DMS 273 treated with DMSO at 0.1 percent for 48 hours (cell line): ENCODE results near the gene TLR7.

Source experiments
- DNase-seq: peaks from one replicate; lab custom pipeline; 2025; lab: John Stamatoyannopoulos, UW

The TLR7 gene

DNA sequence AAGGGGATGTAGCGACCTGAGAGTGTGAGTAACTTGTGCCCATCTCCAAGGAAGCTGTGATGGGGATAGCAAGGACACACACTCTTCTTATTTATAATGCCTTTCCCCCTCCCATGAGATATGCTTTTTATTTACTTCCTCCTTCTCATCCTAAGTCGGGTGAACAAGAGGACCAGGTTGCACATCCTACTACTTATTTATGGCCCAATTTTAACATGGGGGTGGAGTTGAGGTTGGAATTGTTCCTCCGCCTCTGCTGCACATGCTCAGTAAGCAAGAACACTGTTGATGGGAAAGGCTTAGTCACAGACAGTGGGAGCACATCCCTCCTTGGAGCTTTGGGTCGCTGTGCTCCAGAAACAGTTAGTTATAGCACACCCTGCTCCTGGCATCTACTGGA is 24.3 kb downstream of the TLR7 start:
- DNase-seq = no peak

GRCh38 chrX:12891915-12892506 is 25.1 kb downstream of the TLR7 start:
- DNase-seq = no peak

DNA sequence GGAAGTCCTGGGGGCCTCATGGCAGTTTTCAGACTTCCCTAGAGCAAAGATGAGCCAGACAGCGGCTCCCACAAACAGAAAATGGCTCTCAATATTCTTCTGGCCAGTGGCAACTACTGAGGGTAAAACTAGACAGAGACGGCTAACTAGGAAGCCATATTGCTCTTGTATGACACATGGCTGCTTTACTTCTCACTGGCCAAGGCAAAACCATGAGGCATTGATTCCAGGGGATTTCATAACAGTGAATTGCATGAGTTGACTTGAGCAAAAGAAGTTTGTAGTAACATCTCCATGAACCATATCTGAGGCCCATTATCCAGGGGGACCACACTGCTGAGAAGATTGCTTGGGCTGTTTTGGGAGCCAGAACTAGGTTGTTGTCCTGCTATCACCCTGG is 25.8 kb downstream of the TLR7 start:
- no peak for DNase-seq

- no peak for DNase-seq
Observed at GRCh38 chrX:12894074-12895030, 27.5 kb downstream of the TLR7 start.

DNA sequence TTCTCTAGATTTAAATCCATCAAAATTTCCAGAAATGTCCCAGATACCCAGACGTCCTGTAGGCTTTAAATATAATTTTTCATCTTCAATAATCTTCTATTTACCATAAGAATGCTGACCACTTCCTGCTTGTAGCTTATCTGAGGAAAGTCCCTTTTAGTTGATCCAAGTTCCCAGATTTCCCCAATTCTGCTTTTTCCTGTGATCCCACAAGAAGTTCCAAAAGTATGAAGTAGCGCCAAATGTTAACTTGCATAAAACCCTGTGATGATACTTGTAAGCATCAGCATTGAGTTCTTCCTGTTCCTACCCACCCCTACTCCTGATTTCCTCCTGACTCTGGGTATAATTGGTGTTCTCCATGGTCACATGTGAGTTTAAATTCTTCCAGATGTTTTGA is 29.0 kb downstream of the TLR7 start:
- DNase-seq = no peak

- no peak for DNase-seq
Observed at GRCh38 chrX:12896935-12897334, 30.1 kb downstream of the TLR7 start.

DNA sequence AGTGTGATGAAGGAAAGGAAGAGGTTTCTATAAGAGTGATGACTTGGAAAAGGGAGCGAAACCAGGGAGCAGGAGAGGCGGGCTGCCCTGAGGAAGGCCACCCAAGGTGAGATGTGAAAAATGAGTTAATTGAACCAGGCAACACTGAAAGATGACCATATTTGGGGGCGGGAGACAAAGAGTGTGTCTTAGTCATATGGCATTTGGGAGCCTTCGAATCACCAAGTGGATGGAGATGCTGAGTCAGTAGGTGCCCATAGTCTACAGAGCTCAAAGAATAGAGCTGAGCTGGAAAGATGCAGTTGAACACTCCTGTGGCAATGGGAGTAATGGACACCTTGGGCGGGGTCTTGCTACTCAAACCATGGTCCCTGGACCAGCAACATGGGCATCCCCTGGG is 31.2 kb downstream of the TLR7 start:
- DNase-seq = no peak

DNA sequence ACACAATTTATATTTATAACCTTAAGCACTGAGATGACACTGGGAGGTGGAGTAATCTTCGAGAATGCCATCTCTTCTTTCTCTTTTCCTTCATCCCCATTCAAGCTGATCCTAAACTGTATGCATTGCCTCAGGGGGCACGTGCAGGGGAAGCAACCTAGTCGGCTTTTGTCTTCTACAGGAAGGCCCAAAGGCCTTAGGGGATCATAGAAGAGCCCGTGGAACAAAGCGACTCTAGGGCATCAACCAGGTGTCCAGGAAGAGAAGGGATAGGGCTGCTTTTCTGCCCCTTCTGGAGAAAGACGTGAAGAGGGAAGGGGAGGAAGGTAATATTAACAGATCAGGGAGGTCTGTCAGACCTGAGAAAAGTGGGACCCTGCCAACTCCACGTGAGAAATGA is 32.6 kb downstream of the TLR7 start:
- DNase-seq = no peak

DNA sequence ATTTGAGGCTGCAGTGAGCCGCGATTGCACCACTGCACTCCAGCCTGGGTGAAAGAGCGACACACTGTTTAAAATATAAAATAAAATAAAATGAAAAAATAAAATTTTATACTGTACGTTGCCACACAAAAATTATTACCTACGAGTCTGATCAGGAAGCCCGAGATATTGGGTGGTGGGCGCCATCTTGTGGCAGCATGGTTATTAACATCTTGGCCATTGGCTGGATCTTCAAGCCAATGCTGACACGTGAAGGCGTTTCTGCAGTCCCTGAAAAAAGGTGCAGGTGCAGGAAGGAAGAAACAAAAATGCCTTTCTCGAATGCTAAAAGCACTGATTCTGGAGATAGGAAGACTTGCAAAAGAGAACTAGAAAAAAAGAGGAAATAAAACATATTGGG is 34.6 kb downstream of the TLR7 start:
- DNase-seq = peak; percentile 9

GRCh38 chrX:12903646-12904045 is 36.8 kb downstream of the TLR7 start:
- no peak for DNase-seq

GRCh38 chrX:12906046-12906761 is 39.3 kb downstream of the TLR7 start, which contains the start of gene TLR8:
Gene TLR8, plus strand, starts transcription at chrX:12906620. Its CDS starts 87 bp downstream, at chrX:12906707.
- DNase-seq = no peak

DNA sequence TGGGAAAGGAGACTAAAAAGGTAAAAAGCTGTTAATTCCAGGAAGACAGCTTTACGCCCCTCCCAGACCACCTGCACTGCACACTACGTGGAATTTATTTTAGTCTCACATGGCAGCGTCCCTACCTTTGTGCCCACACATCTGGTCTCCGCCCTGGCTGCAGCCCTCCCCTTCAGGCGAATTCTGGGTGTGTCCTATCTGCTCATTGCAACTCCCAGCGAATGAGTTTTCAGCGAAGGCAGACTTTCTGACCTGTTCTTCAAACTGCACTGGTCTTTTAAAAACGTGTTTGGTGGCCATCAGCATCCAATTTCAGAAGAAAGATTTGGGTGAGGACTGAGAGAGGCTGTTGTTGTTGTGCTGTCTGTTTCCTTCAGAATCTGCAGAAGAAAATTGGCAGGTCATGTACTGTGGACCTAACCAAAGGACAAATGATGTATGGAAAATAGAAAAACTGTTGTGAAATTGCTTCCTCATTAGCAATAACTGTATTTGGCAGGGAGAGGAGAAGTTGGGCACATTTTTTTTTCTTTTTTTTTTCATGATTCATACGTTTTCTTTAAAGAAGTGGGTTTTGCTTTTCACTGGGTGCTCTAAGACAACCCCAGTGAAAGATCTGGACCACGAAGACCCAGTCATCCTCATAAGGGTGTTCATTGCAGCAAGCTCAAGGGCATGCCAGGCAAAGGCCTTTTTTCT is 43.7 kb downstream of the TLR7 start:
- no peak for DNase-seq

DNA sequence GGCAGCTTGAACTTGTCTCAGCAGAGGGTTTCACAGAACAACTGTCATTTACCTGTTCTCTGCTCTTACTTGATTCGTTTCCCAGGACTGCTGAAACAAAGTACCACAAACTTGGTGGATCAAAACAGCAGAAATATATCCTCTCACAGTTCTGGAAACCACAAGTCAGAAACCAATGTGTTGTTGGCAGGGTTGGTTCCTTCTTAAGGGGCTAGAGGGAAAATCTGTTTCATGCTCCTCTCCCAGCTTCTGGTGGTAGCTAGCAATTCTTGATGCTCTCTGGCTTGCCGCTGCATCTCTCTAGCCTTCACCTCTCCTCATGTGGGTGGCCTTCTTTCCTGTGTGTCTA is 44.2 kb downstream of the TLR7 start:
- no peak for DNase-seq

DNA sequence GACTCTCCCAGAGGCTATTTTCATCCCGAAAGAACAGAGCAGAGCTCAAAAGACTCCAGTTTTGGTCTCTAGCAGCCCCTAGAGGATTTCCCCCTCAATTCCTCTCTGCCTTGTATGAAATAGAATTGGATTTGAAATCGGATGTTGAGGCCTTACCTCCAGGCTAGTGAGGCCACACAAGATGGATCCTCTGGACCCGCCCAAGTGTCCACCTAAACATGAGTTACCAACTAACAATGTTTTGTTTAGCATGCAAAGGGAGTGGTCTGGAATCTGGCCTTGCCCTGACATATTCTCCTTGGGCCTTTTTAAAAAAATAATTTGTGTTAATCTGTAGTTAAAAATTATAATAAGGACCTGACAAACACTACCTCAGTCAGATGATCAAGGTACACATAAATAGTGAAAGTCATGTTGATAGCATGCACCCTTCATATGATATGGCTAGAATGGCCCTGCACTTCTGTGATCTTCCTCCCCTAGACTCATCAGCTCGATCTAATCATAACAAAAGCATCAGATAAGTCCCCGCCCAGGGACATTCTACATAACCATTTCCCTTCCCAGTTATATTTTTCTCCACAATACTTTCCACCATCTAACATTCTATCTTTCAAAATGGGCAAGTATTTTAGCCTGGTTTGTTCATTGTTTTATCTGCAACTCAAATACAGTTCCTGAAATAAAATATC is 46.1 kb downstream of the TLR7 start:
- DNase-seq = no peak

DNA sequence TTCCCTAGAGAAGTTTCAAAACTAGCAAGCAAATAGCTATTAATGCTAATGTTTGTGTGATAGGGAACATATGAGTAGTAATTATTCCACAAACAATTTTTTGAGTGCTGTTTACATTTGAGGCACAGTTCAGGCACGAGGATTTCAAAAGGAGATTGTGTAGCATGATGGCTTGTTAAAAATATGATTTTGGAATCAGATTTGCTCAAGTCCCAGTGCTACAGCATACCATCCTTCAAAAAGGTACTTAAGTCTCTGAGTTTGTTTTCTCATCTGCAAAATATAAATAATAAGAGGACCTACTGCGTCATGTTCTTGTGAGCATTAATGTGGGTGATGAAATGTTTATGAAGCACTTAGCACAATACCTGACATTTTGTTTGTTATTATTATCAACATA is 50.9 kb downstream of the TLR7 start:
- no peak for DNase-seq

DNA sequence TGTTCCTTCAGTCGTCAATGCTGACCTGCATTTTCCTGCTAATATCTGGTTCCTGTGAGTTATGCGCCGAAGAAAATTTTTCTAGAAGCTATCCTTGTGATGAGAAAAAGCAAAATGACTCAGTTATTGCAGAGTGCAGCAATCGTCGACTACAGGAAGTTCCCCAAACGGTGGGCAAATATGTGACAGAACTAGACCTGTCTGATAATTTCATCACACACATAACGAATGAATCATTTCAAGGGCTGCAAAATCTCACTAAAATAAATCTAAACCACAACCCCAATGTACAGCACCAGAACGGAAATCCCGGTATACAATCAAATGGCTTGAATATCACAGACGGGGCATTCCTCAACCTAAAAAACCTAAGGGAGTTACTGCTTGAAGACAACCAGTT is 52.2 kb downstream of the TLR7 start:
- no peak for DNase-seq

- no peak for DNase-seq
Observed at GRCh38 chrX:12919620-12920019, 52.7 kb downstream of the TLR7 start.

DNA sequence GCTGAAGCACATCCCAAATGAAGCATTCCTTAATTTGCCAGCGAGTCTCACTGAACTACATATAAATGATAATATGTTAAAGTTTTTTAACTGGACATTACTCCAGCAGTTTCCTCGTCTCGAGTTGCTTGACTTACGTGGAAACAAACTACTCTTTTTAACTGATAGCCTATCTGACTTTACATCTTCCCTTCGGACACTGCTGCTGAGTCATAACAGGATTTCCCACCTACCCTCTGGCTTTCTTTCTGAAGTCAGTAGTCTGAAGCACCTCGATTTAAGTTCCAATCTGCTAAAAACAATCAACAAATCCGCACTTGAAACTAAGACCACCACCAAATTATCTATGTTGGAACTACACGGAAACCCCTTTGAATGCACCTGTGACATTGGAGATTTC is 54.1 kb downstream of the TLR7 start:
- DNase-seq = no peak

- no peak for DNase-seq
Observed at GRCh38 chrX:12921886-12922598, 55.2 kb downstream of the TLR7 start.

- DNase-seq = no peak
Observed at GRCh38 chrX:12922599-12922919, 55.7 kb downstream of the TLR7 start.

DNA sequence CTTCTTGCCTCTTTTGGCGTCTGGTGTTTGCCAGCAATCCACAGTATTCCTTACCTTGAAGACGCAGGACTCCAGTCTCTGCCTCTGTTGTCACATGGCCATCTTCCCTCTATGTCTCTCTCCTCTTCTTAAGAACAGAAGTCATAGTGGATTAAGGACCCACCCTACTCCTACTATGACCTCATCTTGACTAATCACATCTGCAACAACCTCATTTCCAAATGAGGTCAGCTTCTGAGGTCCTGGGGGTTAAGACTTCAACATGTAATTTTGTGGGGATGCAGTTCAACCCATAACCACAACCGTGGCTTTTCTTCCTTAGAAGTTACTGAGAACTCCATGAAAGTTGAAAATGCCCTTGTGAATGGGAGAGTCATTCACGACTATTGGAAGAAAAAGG is 62.8 kb downstream of the TLR7 start:
- DNase-seq = no peak
